ENCODE results near the gene EPS8L3. TPM values are rescaled to one million over a fixed set of nuclear protein-coding genes. Genes with fewer than 3 reads are reported as not detected.

Gene EPS8L3
- total RNA-seq, 3 donors from 2014 or later (not counting 1 experiment from before 2014, with no cell fraction given): 0.47 TPM; not detected in 2

DNA sequence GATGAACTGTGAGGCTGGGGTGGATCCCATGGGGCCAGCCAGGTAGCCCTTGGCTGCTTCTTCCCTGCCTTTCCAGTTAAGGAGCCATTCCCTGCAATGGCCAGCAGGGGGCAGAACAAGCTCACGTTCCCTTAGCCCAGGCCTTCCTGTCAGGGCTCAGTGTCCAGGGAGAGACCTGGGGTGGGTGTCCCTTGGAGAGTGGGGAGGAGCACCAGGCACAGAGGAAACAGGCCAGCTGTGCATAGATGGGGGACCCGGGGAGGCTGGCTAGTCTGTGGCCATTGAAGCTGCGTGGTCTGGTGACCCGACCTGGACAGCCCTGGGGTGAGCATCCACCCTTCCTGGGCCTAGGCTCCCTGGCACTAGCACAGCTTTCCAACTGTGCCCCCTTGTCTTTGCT, 13.2 kb upstream of the EPS8L3 start:
- Histone ChIP-seq H3K4me1 (ENCODE audit: control insufficient read depth, insufficient read depth, low read length) (peaks cover 5% of the 10 kb centered on the region), H3K36me3 (ENCODE audit: control insufficient read depth, insufficient read depth, low read length) (no peaks in the 10 kb centered on the region), H3K9me3 (ENCODE audit: control insufficient read depth, insufficient read depth, low read length) (peaks cover 4% of the 10 kb centered on the region), H3K4me3 (ENCODE audit: low read length) (no peak overlapping the region), H3K27ac (ENCODE audit: low read length) (no peak overlapping the region), H3K27me3 (ENCODE audit: control insufficient read depth, insufficient read depth, low read length) (peaks cover 2% of the 10 kb centered on the region)
- 40% methylated on average over 4 of the region's 4 CpGs for WGBS (ENCODE audit: insufficient coverage)
- peak overlapping the region; percentile 21 to 39 for H3K27ac Mint-ChIP-seq
- H3K9me3 Mint-ChIP-seq: no peaks in the 10 kb centered on the region
- H3K4me3 Mint-ChIP-seq: no peak overlapping the region
- intact Hi-C loops (cut with micrococcal nuclease): loop anchor here (1.0 kb wide), 1 partner anchor 207 kb away; the partner anchor contains the start of gene AHCYL1
- H3K36me3 Mint-ChIP-seq: no peaks in the 10 kb centered on the region
- peak; percentile 89 to 95 (median 90) for ATAC-seq
- H3K4me1 Mint-ChIP-seq: peaks cover 0 to 8% of the 10 kb centered on the region in 2 donors
- peak; percentile 75 to 90 for DNase-seq
- H3K27me3 Mint-ChIP-seq (ENCODE audit: low read depth in 2 of 2): peaks cover 21 to 33% of the 10 kb centered on the region in 2 donors
- TF ChIP-seq CTCF (IDR thresholded peaks at IDR 0.05): peak; percentile 90

- ATAC-seq (no peak), DNase-seq (no peak)
- Histone ChIP-seq H3K4me1 (ENCODE audit: control insufficient read depth, insufficient read depth, low read length) (peaks cover 5% of the 10 kb centered on the region), H3K27ac (ENCODE audit: low read length) (no peak overlapping the region), H3K4me3 (ENCODE audit: low read length) (no peak overlapping the region), H3K36me3 (ENCODE audit: control insufficient read depth, insufficient read depth, low read length) (no peaks in the 10 kb centered on the region), H3K9me3 (ENCODE audit: control insufficient read depth, insufficient read depth, low read length) (peaks cover 3% of the 10 kb centered on the region), H3K27me3 (ENCODE audit: control insufficient read depth, insufficient read depth, low read length) (peaks cover 2% of the 10 kb centered on the region)
- TF ChIP-seq CTCF (IDR thresholded peaks at IDR 0.05): no peak
- H3K9me3 Mint-ChIP-seq: no peaks in the 10 kb centered on the region
- H3K36me3 Mint-ChIP-seq: no peaks in the 10 kb centered on the region
- peaks cover 21 to 31% of the 10 kb centered on the region in 2 donors for H3K27me3 Mint-ChIP-seq (ENCODE audit: low read depth in 2 of 2)
- intact Hi-C loops (cut with micrococcal nuclease): no loop called here
- peaks cover 0 to 8% of the 10 kb centered on the region in 2 donors for H3K4me1 Mint-ChIP-seq
- no peak overlapping the region for H3K4me3 Mint-ChIP-seq
- WGBS (ENCODE audit: insufficient coverage): 89% methylated on average over 6 of the region's 6 CpGs
- peak overlapping the region; percentile 21 to 39 for H3K27ac Mint-ChIP-seq
Measured at GRCh38 chr1:109776206-109776835, 12.6 kb upstream of the EPS8L3 start.

- Histone ChIP-seq H3K9me3 (ENCODE audit: control insufficient read depth, insufficient read depth, low read length) (no peaks in the 10 kb centered on the region), H3K27me3 (ENCODE audit: control insufficient read depth, insufficient read depth, low read length) (peaks cover under 1% of the 10 kb centered on the region), H3K4me1 (ENCODE audit: control insufficient read depth, insufficient read depth, low read length) (peaks cover 5% of the 10 kb centered on the region), H3K4me3 (ENCODE audit: low read length) (no peak overlapping the region), H3K36me3 (ENCODE audit: control insufficient read depth, insufficient read depth, low read length) (no peaks in the 10 kb centered on the region), H3K27ac (ENCODE audit: low read length) (no peak overlapping the region)
- 80% methylated on average over 1 of the region's 1 CpG for WGBS (ENCODE audit: insufficient coverage)
- Mint-ChIP-seq H3K27me3 (ENCODE audit: low read depth in 2 of 2) (peaks cover 21 to 29% of the 10 kb centered on the region in 2 donors), H3K4me1 (peaks cover 0 to 8% of the 10 kb centered on the region in 2 donors), H3K9me3 (no peaks in the 10 kb centered on the region), H3K27ac (no peak overlapping the region), H3K4me3 (no peak overlapping the region), H3K36me3 (no peaks in the 10 kb centered on the region)
- no peak for DNase-seq
- ATAC-seq: no peak
- intact Hi-C loops (cut with micrococcal nuclease): no loop called here
- no peak for TF ChIP-seq CTCF (IDR thresholded peaks at IDR 0.05)
Measured at GRCh38 chr1:109775398-109775797, 11.7 kb upstream of the EPS8L3 start.

Data from natural killer cell (primary cell).